Calu3 (cell line): ENCODE data around the gene ACVR2B. TPM values are rescaled to one million over a fixed set of nuclear protein-coding genes. Genes with fewer than 3 reads are reported as not detected.

ENCODE experiments used
- BruUV-seq: library from RNA; stranded (reverse); fragments of 400-500 nt; replicated peaks from 2 replicates; lab custom pipeline; 2021; lab: Mats Ljungman, UMichigan
- CTCF ChIA-PET: fragments of 300-600 bp; sonication (Branson Sonifier 250); formaldehyde crosslinking; loops from one replicate; lab custom pipeline; 2022; ENCODE audit warnings: antibody characterized with exemption; lab: Charles Lee
- DNase-seq: peaks from one replicate; pipeline ENCODE4 v3.0.0; 2022
- H3K27ac Mint-ChIP-seq: one replicate; pipeline ENCODE4 v1.8.0; 2022; ENCODE audit warnings: mixed read lengths; ENCODE audit not compliant: unreplicated experiment
- H3K27me3 Mint-ChIP-seq: one replicate; pipeline ENCODE4 v1.8.0; 2022; ENCODE audit warnings: mixed read lengths; ENCODE audit not compliant: unreplicated experiment
- H3K36me3 Mint-ChIP-seq: one replicate; pipeline ENCODE4 v1.8.0; 2022; ENCODE audit warnings: mild to moderate bottlenecking, moderate library complexity, mixed read lengths; ENCODE audit not compliant: insufficient read depth, unreplicated experiment
- H3K4me1 Mint-ChIP-seq: one replicate; pipeline ENCODE4 v1.8.0; 2022; ENCODE audit warnings: mild to moderate bottlenecking, low read depth, mixed read lengths; ENCODE audit not compliant: unreplicated experiment
- H3K4me3 Mint-ChIP-seq: one replicate; pipeline ENCODE4 v1.8.0; 2022; ENCODE audit warnings: mild to moderate bottlenecking, low read depth, moderate library complexity, mixed read lengths; ENCODE audit not compliant: unreplicated experiment
- H3K9me3 Mint-ChIP-seq: one replicate; pipeline ENCODE4 v1.8.0; 2022; ENCODE audit warnings: low read depth, mixed read lengths; ENCODE audit not compliant: unreplicated experiment
- intact Hi-C: fragments of 100-400 bp; cut with micrococcal nuclease; formaldehyde crosslinking; loops from one replicate; pipeline ENCODE4 v1.10.0; 2022; ENCODE audit not compliant: unreplicated experiment
- total RNA-seq: library from RNA; stranded (reverse); gene quantifications from 2 replicates; pipeline ENCODE4 v1.2.3, GENCODE V29; 2022
- TF ChIP-seq, protein P1 (sequence below): fragments of 200-600 bp; IDR thresholded peaks from one replicate; pipeline ENCODE4 v1.8.0; 2022; ENCODE audit warnings: antibody characterized with exemption; ENCODE audit not compliant: unreplicated experiment

Gene ACVR2B
- total RNA-seq, 1 experiment from 2014 or later = 6.2 TPM

DNA sequence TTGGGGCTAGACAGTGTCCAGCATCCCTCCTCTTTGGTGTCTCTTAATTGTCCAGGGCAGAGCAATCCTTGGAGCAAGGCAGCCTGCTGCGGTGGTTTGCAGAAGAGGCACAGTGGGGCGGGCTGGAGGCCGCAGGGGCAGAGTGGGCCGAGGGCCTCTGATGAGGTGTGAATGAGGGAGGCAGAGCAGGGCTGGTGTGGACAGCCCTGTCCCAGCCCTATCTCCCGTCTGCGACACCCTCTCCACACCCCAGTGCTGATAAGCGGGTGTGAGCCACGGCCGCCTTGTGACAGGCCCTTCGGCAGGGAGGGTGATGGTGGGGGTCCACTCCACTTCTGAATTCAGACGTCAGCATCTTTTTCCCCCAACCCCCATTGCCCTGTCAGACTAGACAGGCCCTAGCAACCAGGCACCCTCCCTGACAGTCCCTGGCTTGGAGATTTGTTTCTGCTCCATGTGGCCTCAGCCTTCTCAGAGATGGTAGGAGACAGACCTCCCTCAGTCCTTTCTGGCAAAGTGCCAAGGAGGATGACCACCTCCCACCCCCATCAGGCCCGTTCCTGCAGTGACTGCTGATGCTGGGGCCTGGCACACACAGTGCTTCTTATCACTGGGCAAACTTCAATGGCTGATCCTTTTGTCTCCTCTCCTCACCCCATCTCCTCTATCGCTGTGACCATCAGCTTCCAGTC, 79.7 kb downstream of the ACVR2B start:
- CTCF ChIA-PET = no interaction called here
- Mint-ChIP-seq H3K4me1 (no peaks in the 10 kb centered on the region), H3K4me3 (no peak overlapping the region), H3K27me3 (no peaks in the 10 kb centered on the region), H3K36me3 (no peaks in the 10 kb centered on the region), H3K27ac (no peak overlapping the region), H3K9me3 (peaks cover 3% of the 10 kb centered on the region)
- TF ChIP-seq, protein P1, sequence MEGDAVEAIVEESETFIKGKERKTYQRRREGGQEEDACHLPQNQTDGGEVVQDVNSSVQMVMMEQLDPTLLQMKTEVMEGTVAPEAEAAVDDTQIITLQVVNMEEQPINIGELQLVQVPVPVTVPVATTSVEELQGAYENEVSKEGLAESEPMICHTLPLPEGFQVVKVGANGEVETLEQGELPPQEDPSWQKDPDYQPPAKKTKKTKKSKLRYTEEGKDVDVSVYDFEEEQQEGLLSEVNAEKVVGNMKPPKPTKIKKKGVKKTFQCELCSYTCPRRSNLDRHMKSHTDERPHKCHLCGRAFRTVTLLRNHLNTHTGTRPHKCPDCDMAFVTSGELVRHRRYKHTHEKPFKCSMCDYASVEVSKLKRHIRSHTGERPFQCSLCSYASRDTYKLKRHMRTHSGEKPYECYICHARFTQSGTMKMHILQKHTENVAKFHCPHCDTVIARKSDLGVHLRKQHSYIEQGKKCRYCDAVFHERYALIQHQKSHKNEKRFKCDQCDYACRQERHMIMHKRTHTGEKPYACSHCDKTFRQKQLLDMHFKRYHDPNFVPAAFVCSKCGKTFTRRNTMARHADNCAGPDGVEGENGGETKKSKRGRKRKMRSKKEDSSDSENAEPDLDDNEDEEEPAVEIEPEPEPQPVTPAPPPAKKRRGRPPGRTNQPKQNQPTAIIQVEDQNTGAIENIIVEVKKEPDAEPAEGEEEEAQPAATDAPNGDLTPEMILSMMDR = no peak
- no TSS peak for BruUV-seq
- no peak for DNase-seq
- intact Hi-C loops = no loop called here

DNA sequence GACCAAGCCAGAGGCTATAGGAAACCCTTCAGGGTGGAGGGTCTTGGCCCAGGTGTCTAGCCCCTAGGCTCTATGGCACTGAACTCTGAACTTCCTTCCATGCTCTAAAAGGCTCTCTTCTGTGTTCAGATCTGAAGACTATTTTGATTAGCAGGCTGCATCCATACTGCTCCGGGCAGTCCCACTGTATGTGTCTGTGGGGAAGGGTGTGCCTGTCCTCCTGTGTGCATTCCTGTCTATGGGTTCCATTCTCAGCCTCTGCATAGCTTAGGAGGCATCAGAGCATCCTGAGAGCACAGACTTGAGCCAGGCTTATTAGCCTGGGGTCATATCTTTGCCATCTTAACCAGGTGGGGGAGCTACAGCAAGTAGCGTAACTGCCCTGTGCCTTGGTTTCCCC, 80.5 kb downstream of the ACVR2B start:
- Mint-ChIP-seq H3K4me3 (no peak overlapping the region), H3K27ac (no peak overlapping the region), H3K9me3 (peaks cover 3% of the 10 kb centered on the region), H3K36me3 (peaks cover 3% of the 10 kb centered on the region), H3K27me3 (no peaks in the 10 kb centered on the region), H3K4me1 (no peaks in the 10 kb centered on the region)
- intact Hi-C loops = no loop called here
- no TSS peak for BruUV-seq
- no peak for DNase-seq
- TF ChIP-seq, protein P1 = no peak
- CTCF ChIA-PET = no interaction called here

DNA sequence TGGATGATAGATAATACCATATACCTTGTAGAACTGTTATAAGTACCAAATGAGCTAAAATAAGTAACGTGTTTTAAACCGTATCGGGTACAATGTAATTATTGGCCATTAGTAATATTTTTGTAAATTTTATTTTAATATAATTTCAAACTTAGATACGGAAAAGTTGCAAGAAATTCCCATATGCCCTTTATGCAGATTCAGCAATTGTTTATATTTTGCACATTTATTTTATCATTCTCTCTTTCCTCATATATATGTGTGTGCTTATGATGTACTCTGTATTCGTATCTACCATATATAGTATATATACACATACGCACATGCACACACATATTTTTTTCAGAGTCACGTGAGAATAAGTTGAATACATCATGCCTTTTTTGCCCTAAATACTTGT, 80.9 kb downstream of the ACVR2B start:
- Mint-ChIP-seq H3K4me1 (no peaks in the 10 kb centered on the region), H3K27ac (no peak overlapping the region), H3K4me3 (no peak overlapping the region), H3K27me3 (no peaks in the 10 kb centered on the region), H3K9me3 (peaks cover 3% of the 10 kb centered on the region), H3K36me3 (peaks cover 5% of the 10 kb centered on the region)
- no peak for DNase-seq
- no TSS peak for BruUV-seq
- intact Hi-C loops = no loop called here
- CTCF ChIA-PET = no interaction called here
- TF ChIP-seq, protein P1 = no peak

GRCh38 chr3:38536671-38537070, 83.0 kb downstream of the ACVR2B start:
- Mint-ChIP-seq H3K4me3 (no peak overlapping the region), H3K9me3 (peaks cover 3% of the 10 kb centered on the region), H3K27me3 (peaks cover 7% of the 10 kb centered on the region), H3K36me3 (peaks cover 5% of the 10 kb centered on the region), H3K27ac (no peak overlapping the region), H3K4me1 (no peaks in the 10 kb centered on the region)
- intact Hi-C loops = no loop called here
- no TSS peak for BruUV-seq
- TF ChIP-seq, protein P1 = no peak
- CTCF ChIA-PET = no interaction called here
- no peak for DNase-seq
